SK-N-DZ (cell line): ENCODE results near the gene CALR. TPM values are rescaled to one million over a fixed set of nuclear protein-coding genes. Genes with fewer than 3 reads are reported as not detected.
"Not testable (repeated sequence)": the region's sequence is repeated elsewhere in the genome, so short reads cannot be mapped to it uniquely, and the experiment has no call there.

Experiments
- DNase-seq: peaks from one replicate; pipeline ENCODE4 v3.0.0-alpha.2; 2015; ENCODE audit warnings: low spot score
- polyA plus RNA-seq, 2 experiments: library from polyadenylated mRNA; depleted of rRNA; stranded (reverse); fragments of >200 nt; gene quantifications; 2 replicates each; pipeline ENCODE4 v1.2.3, GENCODE V29; 2014

CALR gene
- 519 and 594 TPM in 2 replicates for polyA plus RNA-seq (2014; cell fraction: cytosol; rRNA removed)
- 267 and 339 TPM in 2 replicates for polyA plus RNA-seq (2014; cell fraction: nucleus; rRNA removed)

DNA sequence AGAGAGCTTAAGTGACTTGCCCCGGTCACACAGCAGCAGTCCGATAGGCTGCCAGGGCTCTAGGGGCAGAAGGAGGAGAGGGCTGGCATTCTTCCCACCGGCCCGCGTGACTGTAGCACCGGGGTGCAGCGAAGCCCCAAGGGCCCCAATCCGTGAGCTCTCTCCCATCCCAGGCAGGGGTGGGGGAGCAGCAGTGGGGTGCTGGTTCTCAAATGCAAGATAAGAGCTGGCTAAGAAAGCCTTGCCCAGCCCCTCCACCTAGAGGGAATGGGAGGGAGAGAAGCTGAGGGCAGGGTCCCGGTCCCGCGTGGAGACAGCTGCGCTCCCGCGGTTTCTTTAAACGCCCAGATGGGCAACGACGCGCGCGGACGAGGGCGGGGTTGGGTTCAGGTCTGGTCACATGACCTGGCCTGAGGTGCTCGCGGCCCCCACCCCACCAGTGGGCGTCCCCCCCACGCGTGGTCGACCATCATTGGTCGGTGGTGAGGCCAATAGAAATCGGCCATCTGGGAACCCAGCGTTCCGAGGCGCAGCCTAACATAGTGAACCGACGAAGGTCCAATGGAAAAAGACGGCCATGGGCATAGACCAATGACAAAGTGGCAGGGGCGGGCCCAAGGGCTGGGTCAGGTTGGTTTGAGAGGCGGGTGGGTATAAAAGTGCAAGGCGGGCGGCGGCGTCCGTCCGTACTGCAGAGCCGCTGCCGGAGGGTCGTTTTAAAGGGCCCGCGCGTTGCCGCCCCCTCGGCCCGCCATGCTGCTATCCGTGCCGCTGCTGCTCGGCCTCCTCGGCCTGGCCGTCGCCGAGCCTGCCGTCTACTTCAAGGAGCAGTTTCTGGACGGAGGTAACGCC is at the start of gene CALR:
CALR (plus strand) TSS at position 683 of the 852 bp plus-strand sequence; CDS start at position 754, 71 bp downstream.
- peak; percentile 99 for DNase-seq

DNA sequence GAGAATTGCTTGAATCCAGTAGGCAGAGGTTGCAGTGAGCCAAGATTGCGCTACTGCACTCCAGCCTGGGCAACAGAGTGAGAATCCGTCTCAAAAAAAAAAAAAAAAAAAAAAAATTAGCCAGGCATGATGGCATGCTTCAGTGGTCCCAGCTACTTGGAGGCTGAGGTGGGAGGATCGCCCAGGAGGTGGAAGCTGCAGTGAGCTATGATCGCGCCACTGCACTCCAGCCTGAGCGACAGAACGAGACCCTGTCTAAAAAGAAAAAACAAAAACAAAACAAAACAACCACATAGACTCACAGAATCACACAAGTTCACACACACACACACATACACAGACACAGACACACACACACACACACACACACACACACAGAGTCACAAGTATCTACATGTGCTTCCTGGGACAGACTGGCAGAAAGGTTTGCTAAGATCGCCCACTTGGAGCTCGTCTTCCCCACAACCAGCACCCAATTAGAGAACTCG is 48.1 kb upstream of the CALR start:
- DNase-seq = not testable (repeated sequence)

DNA sequence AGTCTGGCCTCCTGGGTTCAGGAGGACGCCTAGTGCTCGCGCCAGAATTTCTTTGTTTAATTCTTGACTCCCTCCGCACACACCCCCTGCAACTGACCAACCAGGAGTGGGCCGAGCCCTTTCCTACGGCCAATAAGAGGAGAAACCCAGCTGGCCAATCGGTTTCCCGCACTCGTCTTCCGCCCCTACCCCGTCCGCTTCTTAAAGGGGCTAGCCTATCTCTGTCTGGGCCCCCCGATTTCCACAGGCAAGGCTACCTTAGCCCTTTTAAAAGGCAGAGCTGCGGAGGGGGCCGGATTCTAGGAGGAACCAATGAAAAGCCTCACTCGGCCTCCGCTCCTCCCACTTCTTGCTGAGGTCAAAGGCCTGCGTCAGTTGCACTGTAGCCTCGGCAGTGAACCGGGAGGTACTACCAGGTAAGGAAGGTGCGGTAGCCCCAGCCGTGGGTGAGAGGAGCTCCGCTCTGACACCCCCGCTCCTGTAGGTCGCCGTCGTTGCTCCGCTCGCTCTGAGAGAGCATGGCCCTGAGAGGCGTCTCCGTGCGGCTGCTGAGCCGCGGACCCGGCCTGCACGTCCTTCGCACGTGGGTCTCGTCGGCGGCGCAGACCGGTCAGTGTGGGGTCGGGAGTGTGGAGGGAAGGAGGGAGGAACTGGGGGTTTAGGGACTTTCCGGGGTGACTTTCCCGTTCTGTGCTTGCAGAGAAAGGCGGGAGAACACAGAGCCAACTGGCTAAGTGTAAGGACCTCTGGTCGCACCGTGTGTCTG is 47.4 kb upstream of the CALR start, which contains the start of gene GCDH:
GCDH (plus strand) TSS at position 374 of the 766 bp plus-strand sequence; CDS start at position 519, 145 bp downstream.
- DNase-seq = peak; percentile 99

DNA sequence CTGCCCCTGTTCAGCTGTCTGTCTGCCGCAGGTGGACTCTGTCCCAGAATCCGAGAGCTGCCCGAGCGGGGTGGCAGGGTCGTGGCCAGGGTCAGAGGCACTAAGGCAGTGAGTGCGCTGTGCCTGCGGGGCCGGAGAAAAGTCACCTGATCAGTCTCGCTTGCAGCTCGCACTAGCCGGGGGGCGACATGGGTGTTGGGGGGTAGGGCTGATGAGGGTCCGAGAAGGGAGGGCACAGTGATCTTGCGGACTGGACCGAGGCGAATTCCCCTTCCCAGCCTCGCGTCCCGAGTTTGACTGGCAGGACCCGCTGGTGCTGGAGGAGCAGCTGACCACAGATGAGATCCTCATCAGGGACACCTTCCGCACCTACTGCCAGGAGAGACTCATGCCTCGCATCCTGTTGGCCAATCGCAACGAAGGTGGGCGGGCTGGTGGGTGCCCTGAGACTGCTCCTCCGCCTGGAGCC is 46.8 kb upstream of the CALR start:
- DNase-seq = no peak

DNA sequence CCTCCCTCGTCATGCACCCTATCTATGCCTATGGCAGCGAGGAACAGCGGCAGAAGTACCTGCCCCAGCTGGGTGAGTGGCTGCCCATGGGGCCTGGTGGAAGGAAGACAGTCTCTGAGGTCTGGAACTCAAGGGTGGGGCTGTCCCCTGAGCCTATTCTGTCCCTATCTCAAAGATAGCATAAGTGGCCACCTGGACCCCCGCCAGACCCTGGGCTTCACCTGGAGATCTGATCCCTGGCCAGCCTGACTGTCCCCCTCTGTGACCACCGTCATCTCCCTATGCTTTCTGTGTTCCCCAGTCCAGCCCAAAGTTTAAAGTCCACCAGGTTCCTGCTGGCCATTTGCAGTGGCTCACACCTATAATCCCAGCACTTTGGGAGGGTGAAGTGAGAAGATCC is 44.8 kb upstream of the CALR start:
- DNase-seq = no peak

DNA sequence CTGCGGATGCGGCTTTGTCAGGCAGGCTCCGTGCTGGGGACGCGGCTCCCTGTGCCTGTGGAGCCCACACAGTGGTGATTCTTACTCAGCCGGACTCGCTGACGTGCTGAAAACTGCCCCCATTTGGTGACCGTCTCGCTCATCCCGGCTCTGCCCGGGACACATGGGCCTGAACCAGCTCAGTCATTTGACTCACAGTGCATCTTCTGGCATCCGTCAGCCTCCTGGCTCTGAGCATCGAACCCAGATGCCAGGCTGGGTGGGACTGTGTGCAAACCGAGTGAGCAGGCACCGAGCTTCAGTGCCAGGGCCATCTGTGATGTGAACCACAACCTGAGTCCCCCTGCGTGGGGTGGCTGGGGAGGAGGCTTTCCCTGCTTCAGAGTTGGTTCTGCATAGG is 41.9 kb upstream of the CALR start:
- no peak for DNase-seq

DNA sequence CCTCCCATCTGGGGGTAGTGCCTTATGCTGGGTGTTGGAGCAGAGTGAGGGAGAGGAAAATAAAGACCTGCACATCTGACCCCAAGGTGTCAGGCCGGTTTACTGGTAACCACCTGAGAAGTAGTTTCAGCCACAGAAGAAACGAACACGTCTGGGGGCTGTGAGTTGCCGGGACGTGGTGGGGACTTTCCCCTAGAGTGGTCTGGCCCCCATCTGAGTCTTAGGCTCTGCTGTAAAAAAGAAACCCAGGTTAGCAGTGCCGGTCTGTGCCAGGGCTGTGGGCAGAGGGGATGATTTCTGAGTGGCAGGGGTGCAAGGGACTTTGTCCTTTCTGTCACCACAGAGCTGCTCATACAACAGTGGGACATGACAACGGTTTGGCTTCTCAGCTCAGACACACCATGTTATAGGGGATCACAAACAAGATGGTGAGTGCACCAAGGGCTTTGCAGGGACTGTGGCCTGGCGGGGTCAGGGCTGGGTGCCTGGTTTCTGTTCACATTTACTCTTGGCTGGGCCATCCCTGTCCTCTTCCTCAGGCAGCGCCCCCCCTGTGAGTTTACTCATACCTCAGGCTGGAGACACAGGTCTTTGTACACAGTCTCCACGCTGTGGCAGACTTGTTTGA is 38.4 kb upstream of the CALR start:
- DNase-seq = no peak

DNA sequence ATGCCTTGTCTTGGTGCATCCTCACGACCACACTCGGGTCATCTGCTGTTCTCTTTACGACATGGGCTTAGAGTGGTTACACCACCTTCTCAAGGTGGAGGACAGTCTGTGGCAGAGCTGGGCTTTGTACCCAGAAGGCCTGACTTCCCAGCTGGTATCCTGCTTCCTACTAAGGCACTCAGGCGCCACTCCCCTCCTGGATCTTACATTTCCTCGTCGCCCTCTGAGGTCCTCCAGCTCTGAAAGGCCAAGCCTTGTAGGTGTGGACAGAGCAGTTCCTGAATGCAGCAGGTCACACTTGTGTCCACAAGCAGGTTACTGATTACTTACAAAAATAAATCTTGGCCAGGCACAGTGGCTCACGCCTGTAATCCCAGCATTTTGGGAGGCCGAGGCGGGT is 31.2 kb upstream of the CALR start:
- no peak for DNase-seq

DNA sequence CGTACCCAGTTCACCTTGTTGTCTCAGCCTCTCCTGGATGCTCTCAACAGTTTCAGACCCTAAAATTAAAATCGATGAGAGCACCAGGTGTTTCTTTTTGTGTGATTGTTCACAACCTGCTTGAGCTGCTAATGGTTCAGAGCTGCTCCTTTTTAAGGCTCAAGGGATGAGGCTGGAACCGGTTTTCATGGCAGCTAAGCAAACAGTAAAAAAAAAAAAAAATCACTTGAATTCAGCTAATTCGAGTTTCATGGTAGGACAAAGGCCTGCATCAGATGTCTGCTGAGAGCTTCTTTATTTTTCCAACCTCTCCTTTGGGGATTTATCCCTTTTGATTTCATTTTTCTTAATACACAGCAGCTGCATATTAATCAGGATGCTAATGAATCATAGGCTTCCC is 25.8 kb upstream of the CALR start:
- no peak for DNase-seq

DNA sequence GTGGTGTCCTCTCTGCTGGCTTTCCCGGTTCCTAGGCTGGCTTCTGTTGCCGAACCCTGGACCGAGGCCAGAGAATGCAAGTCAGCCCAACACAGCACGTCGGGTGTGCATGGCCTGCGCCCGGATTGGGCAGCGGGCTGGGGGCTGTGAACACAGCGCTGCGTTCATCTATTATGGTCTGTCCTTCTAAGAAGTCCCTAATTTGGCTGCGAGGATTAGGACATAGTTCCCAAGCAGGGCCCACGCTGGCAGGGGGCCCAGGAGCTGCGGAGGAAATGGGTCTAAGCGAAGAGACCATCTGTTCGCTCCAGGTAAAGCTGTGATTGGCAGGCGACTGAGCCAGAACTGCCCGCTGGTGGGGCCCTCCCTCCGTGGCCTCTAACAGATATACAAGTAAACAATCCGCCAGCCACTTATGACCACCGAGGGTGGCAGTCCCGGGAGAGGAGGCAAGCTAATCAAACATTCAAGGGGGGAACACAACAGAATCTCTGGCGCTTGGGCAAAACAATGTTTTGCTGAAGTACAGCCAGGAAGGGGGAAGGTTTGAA is 25.3 kb upstream of the CALR start:
- DNase-seq = peak; percentile 41

DNA sequence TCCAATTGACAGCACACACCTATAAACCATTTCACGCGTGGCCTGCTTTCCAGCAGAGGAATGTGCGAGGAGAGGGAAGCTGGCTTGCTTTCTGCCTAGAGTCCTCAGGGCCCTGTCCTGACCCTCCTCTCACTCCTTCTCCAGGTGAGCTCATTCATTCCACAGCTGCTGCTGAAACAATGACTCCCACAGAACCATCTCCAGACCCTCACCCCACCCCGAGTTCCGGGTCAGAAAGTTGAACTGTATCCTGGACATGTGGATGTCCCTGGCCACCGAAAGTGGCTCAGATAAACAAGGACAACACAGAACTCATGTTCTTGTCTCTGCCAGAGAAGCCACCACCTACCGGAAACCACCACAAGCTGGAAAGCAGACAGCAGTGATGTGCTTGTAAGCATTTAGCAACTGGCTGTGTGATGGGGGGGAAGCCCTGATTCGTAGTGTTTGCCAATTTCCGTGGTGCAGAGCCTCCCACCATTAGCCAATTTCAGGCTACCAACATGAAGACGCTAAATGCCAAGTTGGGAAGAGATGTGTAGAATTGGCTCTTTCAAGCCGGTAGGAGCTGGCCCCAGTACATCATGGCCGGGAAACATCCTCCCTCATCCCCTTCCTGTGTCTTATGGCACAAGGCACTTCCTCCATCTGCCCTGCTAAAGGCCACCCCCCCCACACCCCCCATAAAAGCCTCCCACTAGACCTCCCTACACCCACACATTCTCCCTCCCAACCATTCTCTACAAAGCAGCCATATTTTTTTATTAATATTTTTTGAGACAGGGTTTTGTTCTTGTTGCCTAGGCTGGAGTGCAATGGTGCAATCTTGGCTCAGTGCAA is 24.3 kb upstream of the CALR start:
- no peak for DNase-seq

DNA sequence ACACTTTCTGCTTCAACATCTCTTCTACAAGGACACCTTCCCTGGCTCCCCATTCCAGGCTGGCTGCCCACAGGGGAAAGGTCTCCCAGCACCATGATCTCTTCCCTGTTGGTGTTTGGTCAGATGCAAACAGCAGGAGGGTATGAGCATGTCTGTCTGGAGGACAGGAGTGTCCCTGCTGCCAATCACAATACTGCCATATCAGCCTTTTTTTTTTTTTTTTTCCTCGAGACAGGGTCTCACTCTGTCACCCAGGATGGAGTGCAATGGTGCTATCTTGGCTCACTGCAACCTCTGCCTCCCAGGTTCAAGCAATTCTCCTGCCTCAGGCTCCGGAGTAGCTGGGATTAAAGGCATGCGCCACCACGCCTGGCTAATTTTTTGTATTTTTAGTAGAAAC is 22.5 kb upstream of the CALR start:
- not testable (repeated sequence) for DNase-seq

DNA sequence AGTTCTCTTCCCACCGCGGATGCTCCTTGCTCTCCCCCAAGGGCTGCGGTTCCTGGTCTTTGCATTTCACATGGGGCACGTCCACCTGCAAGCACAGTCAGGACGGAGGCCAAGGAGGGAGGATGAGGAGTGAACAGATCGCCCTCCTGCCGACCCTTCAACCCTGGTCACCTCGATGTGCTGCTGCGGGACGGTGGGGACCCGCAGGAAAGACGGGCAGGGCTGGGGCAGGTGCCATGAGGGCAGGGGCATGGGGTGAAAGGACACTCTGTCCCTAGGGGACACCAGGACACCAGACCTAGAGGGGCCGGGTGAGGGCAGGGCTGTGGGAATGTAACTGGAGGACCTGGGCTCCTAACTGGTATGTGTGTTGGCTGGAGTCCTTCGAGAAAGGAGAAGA is 20.2 kb upstream of the CALR start:
- DNase-seq = no peak

DNA sequence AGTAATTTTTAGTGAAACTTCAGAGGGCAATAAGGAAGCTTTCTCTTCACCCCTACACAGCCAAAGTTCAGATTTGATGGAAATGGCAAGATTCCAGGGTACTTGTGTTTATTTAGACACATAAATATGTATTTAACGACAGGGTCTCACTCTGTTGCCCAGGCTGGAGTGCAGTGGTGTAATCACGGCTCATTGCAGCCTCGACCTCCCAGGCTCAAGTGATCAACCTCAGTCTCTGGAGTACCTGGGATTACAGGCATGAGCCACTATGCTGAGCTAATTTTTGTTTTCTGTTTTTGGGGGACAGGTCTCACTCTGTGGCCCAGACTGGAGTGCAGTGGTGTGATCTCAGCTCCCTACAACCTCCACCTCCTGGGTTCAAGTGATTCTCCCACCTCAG is 17.4 kb upstream of the CALR start:
- no peak for DNase-seq

DNA sequence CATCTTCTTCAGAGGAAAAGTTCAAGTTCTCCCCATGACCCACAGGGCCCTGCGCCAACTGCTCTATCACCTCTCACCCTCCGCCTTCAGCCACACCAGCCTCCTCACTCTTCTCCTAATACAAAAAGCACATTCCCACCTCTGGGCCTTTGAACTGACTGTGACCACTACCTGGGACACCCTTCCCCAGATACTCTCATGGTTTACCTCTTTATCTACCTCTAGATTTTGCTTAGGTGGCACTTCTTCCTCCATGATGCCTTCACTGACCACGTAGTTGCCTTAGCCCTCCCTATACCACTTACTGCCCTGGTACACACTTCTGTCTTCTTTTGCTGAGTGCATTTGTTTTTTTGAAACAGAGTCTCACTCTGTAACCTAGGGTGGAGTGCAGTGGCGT is 15.4 kb upstream of the CALR start:
- DNase-seq = no peak

DNA sequence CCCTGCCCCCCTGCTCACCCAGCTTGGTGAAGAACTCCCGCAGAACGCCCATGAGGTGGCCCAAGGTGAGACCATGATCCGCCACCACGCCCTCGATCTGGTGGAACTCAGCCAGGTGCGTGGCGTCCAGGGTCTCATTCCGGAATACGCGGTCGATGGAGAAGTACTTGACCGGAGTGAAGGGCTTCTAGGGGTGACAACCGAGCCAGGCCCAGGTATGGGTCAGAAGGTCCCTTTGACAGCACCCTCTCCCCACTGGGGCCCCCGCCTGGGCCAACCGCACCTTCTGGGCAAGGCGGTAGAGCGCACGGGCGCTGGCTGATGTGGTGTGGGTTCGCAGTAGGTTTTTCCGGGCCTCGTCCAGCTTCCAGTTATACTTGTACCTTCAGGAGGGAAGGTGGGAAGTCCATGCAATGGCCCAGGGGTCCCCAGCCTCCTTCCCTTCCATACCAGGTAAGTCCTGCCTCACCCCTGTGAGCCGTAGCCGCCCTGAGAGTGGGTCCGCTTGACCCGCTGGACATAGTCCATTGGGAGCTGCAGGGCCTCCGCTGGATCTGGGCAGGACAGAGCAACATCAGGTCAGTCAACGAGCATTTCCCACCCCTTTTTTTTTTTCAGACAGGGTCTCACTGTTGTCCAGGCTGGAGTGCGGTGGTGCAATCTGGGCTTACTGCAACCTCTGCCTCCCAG is 13.6 kb upstream of the CALR start:
- DNase-seq = no peak

DNA sequence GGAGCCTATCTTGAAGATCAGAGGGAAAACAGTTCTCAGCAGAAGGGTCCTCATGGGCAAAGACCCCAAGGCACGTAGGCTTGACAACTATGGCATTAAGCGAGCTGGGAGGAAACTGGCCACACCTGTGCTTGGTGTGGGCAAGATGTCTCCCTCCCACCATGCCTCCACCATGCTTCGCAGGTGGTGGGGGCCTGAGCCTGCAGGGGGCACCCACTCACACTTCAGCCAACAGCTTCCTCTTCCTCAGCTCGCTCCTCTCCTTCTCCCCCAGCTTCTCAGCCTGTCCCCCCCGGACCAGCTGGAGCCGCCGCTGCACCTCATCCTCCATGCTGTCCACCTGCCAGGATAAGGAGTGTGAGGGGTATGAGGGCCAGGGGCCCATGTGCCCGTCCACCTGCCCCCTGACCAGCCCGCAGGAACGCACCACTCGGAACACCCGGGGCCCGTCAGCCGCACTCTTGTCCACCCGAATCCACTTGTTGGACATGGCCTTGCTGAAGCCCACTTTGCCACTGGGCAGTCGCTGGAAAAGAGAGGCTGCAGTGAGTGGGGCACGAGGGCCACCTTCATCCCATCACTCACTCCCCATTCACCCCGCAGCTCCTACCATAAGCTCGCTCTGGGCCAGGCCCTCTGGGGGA is 8.3 kb upstream of the CALR start:
- no peak for DNase-seq

DNA sequence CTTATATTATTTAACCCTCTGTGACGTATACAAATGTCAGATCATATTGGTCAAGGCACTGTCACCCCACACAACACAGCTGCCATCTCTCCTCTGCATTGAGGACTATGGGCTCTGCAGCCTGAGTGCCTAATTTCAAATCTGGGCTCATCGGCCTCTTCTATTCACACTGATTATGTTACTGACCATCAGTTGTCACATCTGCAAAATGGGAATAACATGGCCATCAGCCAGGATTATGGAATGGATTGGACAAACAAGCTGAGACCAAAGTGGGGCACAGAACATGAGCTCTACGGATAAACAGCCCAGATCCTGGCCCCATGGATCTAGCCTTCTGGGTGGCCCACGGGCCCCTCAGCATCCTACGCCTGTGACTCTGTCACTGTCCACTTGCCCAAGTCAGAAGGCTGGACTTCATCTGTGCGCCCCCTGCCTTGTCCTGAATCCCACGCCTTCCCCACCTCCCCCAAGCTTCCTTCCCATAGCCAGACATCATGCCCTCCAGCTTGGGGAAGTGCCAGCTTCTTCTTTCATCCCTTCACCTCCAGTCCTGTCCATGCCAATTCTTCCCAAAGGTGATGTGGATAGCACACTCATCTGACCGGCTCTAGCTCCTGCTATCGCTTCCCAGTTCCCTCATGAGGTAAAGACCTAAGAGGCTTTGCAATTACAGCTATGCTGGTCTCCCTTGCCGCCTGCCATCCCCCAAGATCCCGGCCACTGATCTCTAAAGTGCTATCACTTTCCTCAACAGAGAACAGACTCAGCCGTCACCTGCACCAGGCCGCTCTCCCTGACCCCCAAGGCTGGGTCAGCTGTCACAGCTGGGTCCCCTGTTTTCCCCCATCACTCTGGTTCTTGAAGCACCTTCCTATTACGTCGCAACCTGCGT is 5.8 kb upstream of the CALR start:
- DNase-seq = no peak
